IMR-90 (cell line): ENCODE measurements around the gene B4GALT5. TPM values are rescaled to one million over a fixed set of nuclear protein-coding genes. Genes with fewer than 3 reads are reported as not detected.

Experiments used
- ATAC-seq: fragments of 200-7000 bp; cut with Tn5 transposase; 2 replicates; pipeline ENCODE4 v1.9.1; 2020; ENCODE audit warnings: low read depth, mild to moderate bottlenecking, moderate library complexity
- BruUV-seq: library from RNA; stranded (reverse); fragments of 400-500 nt; replicated peaks from 2 replicates; lab custom pipeline; 2021; lab: Mats Ljungman, UMichigan
- CTCF ChIA-PET: fragments of 300-600 bp; formaldehyde crosslinking; extraction: SDS; loops from one replicate; lab custom pipeline; 2021; ENCODE audit warnings: antibody characterized with exemption; lab: Yijun Ruan, JAX
- POLR2A ChIA-PET: fragments of 300-600 bp; sonication (Branson Sonifier 250); formaldehyde crosslinking; loops from one replicate; lab custom pipeline; 2022; ENCODE audit warnings: antibody characterized with exemption; ENCODE audit not compliant: unreplicated experiment; lab: Charles Lee
- DNase-seq: peaks from one replicate; pipeline ENCODE4 v3.0.0; 2013
- H2AFZ ChIP-seq: replicated peaks from 2 replicates; pipeline ENCODE3; 2013; ENCODE audit warnings: low read length, mild to moderate bottlenecking; ENCODE audit not compliant: poor library complexity
- H2AK5ac ChIP-seq: 2 replicates; pipeline ENCODE4 v1.6.1; 2013; ENCODE audit warnings: low read depth, low read length, inconsistent platforms
- H2AK9ac ChIP-seq: replicated peaks from 2 replicates; pipeline ENCODE3; 2013; ENCODE audit warnings: mild to moderate bottlenecking, low read depth, low read length, moderate library complexity; ENCODE audit not compliant: poor library complexity
- H2BK120ac ChIP-seq: 2 replicates; pipeline ENCODE4 v1.6.1; 2013; ENCODE audit warnings: low read depth, low read length, inconsistent platforms
- H2BK15ac ChIP-seq: 3 replicates; pipeline ENCODE4 v1.6.1; 2013; ENCODE audit warnings: low read depth, low read length, inconsistent platforms
- H2BK20ac ChIP-seq: 2 replicates; pipeline ENCODE4 v1.6.1; 2013; ENCODE audit warnings: low read depth, mild to moderate bottlenecking, inconsistent platforms, low read length, moderate library complexity
- H2BK5ac ChIP-seq: 2 replicates; pipeline ENCODE4 v1.6.1; 2013; ENCODE audit warnings: mild to moderate bottlenecking, low read depth, low read length, inconsistent platforms; ENCODE audit not compliant: poor library complexity, severe bottlenecking
- H3K14ac ChIP-seq: replicated peaks from 2 replicates; pipeline ENCODE4 v1.6.1; 2013; ENCODE audit warnings: low read depth, low read length, inconsistent platforms
- H3K18ac ChIP-seq: 2 replicates; pipeline ENCODE4 v1.6.1; 2013; ENCODE audit warnings: low read depth, low read length, control low read depth
- H3K23ac ChIP-seq: 2 replicates; pipeline ENCODE4 v1.6.1; 2013; ENCODE audit warnings: low read depth, low read length, inconsistent platforms
- H3K27ac ChIP-seq: 2 replicates; pipeline ENCODE4 v1.5.1; 2013; ENCODE audit warnings: mild to moderate bottlenecking, control low read depth, low read length; ENCODE audit not compliant: insufficient read depth
- H3K27me3 ChIP-seq: 2 replicates; pipeline ENCODE4 v1.6.1; 2013; ENCODE audit warnings: low read length; ENCODE audit not compliant: control insufficient read depth, insufficient read depth
- H3K36me3 ChIP-seq: 2 replicates; pipeline ENCODE4 v1.6.1; 2013; ENCODE audit warnings: low read length, mixed read lengths; ENCODE audit not compliant: control insufficient read depth, insufficient read depth
- H3K4ac ChIP-seq: 2 replicates; pipeline ENCODE4 v1.6.1; 2013; ENCODE audit warnings: low read depth, low read length, inconsistent platforms
- H3K4me1 ChIP-seq: 2 replicates; pipeline ENCODE4 v1.6.1; 2013; ENCODE audit warnings: low read length, mixed read lengths; ENCODE audit not compliant: control insufficient read depth, insufficient read depth
- H3K4me2 ChIP-seq: 2 replicates; pipeline ENCODE4 v1.6.1; 2013; ENCODE audit warnings: low read depth, mild to moderate bottlenecking, control low read depth, low read length, moderate library complexity
- H3K4me3 ChIP-seq: 2 replicates; pipeline ENCODE4 v1.5.1; 2013; ENCODE audit warnings: low read depth, mild to moderate bottlenecking, control low read depth, low read length, moderate library complexity; ENCODE audit not compliant: insufficient read depth
- H3K56ac ChIP-seq: 2 replicates; pipeline ENCODE4 v1.6.1; 2013; ENCODE audit warnings: low read length, inconsistent platforms; ENCODE audit not compliant: insufficient read depth; ENCODE audit errors: extremely low read depth
- H3K79me1 ChIP-seq, 2 experiments: 2 replicates each; pipeline ENCODE4 v1.6.1; 2013; ENCODE audit warnings: low read length in 2 of 2, inconsistent platforms in 1 of 2, low read depth in 1 of 2
- H3K9ac ChIP-seq: 2 replicates; pipeline ENCODE4 v1.6.1; 2013; ENCODE audit warnings: low read depth, low read length, control low read depth
- H3K9me1 ChIP-seq: 2 replicates; pipeline ENCODE4 v1.6.1; 2013; ENCODE audit warnings: low read length, inconsistent platforms; ENCODE audit not compliant: insufficient read depth
- H3K9me3 ChIP-seq: 2 replicates; pipeline ENCODE4 v1.6.1; 2013; ENCODE audit warnings: low read length; ENCODE audit not compliant: control insufficient read depth, insufficient read depth
- H4K20me1 ChIP-seq: 2 replicates; pipeline ENCODE4 v1.6.1; 2013; ENCODE audit warnings: low read length, inconsistent platforms; ENCODE audit not compliant: insufficient read depth
- H4K5ac ChIP-seq: 2 replicates; pipeline ENCODE4 v1.6.1; 2013; ENCODE audit warnings: mild to moderate bottlenecking, low read depth, low read length, control low read depth
- H4K8ac ChIP-seq, 2 experiments: 2 replicates each; pipeline ENCODE4 v1.6.1; 2013; ENCODE audit warnings: low read depth in 2 of 2, low read length in 2 of 2, control low read depth in 1 of 2, inconsistent platforms in 1 of 2
- H4K91ac ChIP-seq: 2 replicates; pipeline ENCODE4 v1.6.1; 2013; ENCODE audit warnings: low read depth, low read length, inconsistent platforms; ENCODE audit not compliant: insufficient read depth
- BHLHE40 ChIP-seq: fragments of 150-350 bp; IDR thresholded peaks from 2 replicates; pipeline ENCODE4 v1.6.1; 2016; ENCODE audit warnings: mild to moderate bottlenecking, low read depth, low read length
- CHD1 ChIP-seq: IDR thresholded peaks from 2 replicates; pipeline ENCODE4 v1.6.1; 2012; ENCODE audit warnings: low read depth, low read length, improper control_type of control experiment
- FOS ChIP-seq: fragments of 150-350 bp; IDR thresholded peaks from 2 replicates; pipeline ENCODE4 v1.6.1; 2016; ENCODE audit warnings: low read depth, low read length
- MAFK ChIP-seq: IDR thresholded peaks from 2 replicates; pipeline ENCODE4 v1.6.1; 2012; ENCODE audit warnings: low read depth, low read length, improper control_type of control experiment
- MXI1 ChIP-seq: IDR thresholded peaks from 2 replicates; pipeline ENCODE4 v1.6.1; 2012; ENCODE audit warnings: low read depth, mild to moderate bottlenecking, low read length, moderate library complexity, borderline replicate concordance
- NFE2L2 ChIP-seq: fragments of 150-350 bp; IDR thresholded peaks from 2 replicates; pipeline ENCODE4 v1.6.1; 2016; ENCODE audit warnings: low read depth, mild to moderate bottlenecking, low read length
- RAD21 ChIP-seq: IDR thresholded peaks from 2 replicates; pipeline ENCODE4 v1.6.1; 2012; ENCODE audit warnings: low read length, improper control_type of control experiment
- RFX5 ChIP-seq: IDR thresholded peaks from 2 replicates; pipeline ENCODE4 v1.8.0; 2012; ENCODE audit warnings: low read depth, mild to moderate bottlenecking, low read length, moderate library complexity
- USF2 ChIP-seq: fragments of 150-350 bp; IDR thresholded peaks from 2 replicates; pipeline ENCODE4 v1.6.1; 2017; ENCODE audit warnings: mild to moderate bottlenecking, antibody characterized with exemption, low read length, low read depth
- WGBS, 2 experiments: methylation state at CpG; one replicate each; pipeline versions ENCODE4 v1.1.5 to v1.1.7; 2013; ENCODE audit warnings: missing lambda C conversion rate in 2 of 2; ENCODE audit not compliant: insufficient read length in 1 of 2; ENCODE audit errors: extremely low coverage in 2 of 2; 5-methylcytosine and 5-hydroxymethylcytosine counted together
- dilution Hi-C: fragments of 300-500 bp; cut with HindIII; formaldehyde crosslinking; loops from one replicate; pipeline ENCODE4 v1.14.3; 2018; ENCODE audit warnings: low sequenced_read_pairs; ENCODE audit not compliant: unreplicated experiment
- in situ Hi-C: fragments of 300-500 bp; cut with MboI; formaldehyde crosslinking; loops from 3 replicates; pipeline ENCODE4 v1.14.3; 2019; ENCODE audit warnings: low sequenced_read_pairs, inconsistent platforms, mixed read lengths
- intact Hi-C: fragments of 100-400 bp; cut with micrococcal nuclease; formaldehyde crosslinking; loops from 2 replicates; pipeline ENCODE4 v1.10.0; 2022
- polyA plus RNA-seq, 3 experiments: library from polyadenylated mRNA; depleted of rRNA; stranded (reverse); fragments of >200 nt; gene quantifications; 2 replicates each; pipeline ENCODE4 v1.2.3, GENCODE V29; 2012; ENCODE audit warnings: low replicate concordance in 1 of 3
- total RNA-seq: library from RNA; depleted of rRNA; stranded (reverse); fragments of >200 nt; gene quantifications from 2 replicates; pipeline ENCODE4 v1.2.3, GENCODE V29; 2012
- TF ChIP-seq, protein P1 (sequence below): conservative IDR thresholded peaks from 2 replicates; pipeline ENCODE4 v1.5.1; 2012; ENCODE audit warnings: mild to moderate bottlenecking, low read depth, low read length, improper control_type of control experiment

The B4GALT5 gene
- total and polyA plus RNA-seq, 2 of the 4 experiments (the other 2 are of a cell fraction) = 11.3 to 20.4 TPM

DNA sequence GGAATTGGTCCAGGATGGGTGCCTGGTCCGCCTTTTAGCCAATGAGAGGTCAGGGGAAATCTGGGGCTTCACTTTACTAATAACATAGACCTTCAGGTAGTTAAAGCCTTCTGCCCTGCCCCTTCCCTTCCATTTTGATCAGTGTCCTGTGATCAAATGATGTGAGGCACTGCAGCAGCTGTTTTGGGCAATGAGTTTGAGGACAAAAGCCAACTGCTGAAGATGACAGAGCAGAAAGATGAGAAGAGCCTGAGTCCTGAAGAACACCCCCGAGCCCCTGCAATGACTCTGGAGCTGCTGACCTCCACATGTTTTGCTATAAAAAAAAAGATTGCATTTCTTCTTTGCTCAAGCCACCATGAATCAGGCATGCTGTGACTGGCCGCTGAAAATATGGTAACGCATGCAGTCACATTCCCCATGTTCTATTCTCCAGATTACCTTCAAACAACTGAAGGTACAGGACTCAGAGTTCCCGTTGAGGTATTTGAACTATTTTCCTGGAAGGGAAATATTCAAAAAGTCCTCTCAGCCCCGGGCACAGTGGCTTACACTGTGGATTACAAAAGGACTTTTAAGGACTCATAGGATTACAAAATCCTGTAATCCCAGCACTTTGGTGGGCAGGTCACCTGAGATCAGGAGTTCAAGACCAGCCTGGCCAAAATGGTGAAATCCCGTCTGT, 45.7 kb upstream of the B4GALT5 start:
- Histone ChIP-seq H3K36me3 (no peaks in the 10 kb centered on the region), H2BK20ac (no peak overlapping the region), H3K4me2 (no peak overlapping the region), H3K4me3 (no peak overlapping the region), H2BK15ac (no peak overlapping the region), H2AFZ (no peak overlapping the region), H3K9me1 (no peaks in the 10 kb centered on the region), H4K5ac (no peak overlapping the region), H3K14ac (no peak overlapping the region), H3K23ac (no peak overlapping the region), H3K9ac (no peak overlapping the region), H2BK5ac (no peak overlapping the region), H3K4me1 (no peaks in the 10 kb centered on the region), H3K56ac (no peak overlapping the region), H2BK120ac (no peak overlapping the region), H3K27ac (no peak overlapping the region), H3K79me1 (no peaks in the 10 kb centered on the region), H3K9me3 (no peaks in the 10 kb centered on the region), H4K8ac (no peak overlapping the region), H3K18ac (no peak overlapping the region), H4K20me1 (no peaks in the 10 kb centered on the region), H3K4ac (no peak overlapping the region), H2AK5ac (no peak overlapping the region), H4K91ac (no peak overlapping the region), H3K27me3 (peaks cover 11% of the 10 kb centered on the region), H2AK9ac (no peak overlapping the region)
- dilution Hi-C loops = no loop called here
- 93% methylated on average over 3 of the region's 7 CpGs; no CpG with 5 or more reads in 1 of the 2 experiments for WGBS, 2 experiments
- no peak for DNase-seq
- in situ Hi-C loops = no loop called here
- POLR2A ChIA-PET = no interaction called here
- no peak for ATAC-seq
- TF ChIP-seq RAD21 (no peak), CHD1 (no peak), BHLHE40 (no peak), USF2 (no peak), MXI1 (no peak), RFX5 (no peak), FOS (no peak), MAFK (no peak), NFE2L2 (no peak)
- TF ChIP-seq, protein P1, sequence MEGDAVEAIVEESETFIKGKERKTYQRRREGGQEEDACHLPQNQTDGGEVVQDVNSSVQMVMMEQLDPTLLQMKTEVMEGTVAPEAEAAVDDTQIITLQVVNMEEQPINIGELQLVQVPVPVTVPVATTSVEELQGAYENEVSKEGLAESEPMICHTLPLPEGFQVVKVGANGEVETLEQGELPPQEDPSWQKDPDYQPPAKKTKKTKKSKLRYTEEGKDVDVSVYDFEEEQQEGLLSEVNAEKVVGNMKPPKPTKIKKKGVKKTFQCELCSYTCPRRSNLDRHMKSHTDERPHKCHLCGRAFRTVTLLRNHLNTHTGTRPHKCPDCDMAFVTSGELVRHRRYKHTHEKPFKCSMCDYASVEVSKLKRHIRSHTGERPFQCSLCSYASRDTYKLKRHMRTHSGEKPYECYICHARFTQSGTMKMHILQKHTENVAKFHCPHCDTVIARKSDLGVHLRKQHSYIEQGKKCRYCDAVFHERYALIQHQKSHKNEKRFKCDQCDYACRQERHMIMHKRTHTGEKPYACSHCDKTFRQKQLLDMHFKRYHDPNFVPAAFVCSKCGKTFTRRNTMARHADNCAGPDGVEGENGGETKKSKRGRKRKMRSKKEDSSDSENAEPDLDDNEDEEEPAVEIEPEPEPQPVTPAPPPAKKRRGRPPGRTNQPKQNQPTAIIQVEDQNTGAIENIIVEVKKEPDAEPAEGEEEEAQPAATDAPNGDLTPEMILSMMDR = no peak
- no TSS peak for BruUV-seq
- intact Hi-C loops = no loop called here
- CTCF ChIA-PET = no interaction called here
